DND-41 (cell line): ENCODE data around the gene PLA2G4E.
A peak's percentile ranks its signal among the peaks of the same experiment; 100 is the strongest.

ENCODE experiments used
- ATAC-seq: fragments of 200-7000 bp; cut with Tn5 transposase; 3 replicates; pipeline ENCODE4 v1.9.1; 2021; ENCODE audit warnings: low read depth; ENCODE audit not compliant: insufficient read depth
- DNase-seq: peaks from one replicate; pipeline ENCODE4 v3.0.0-alpha.2; 2020
- H2AFZ ChIP-seq: 2 replicates; pipeline ENCODE4 v1.6.0; 2012; ENCODE audit warnings: low read depth, low read length
- H3K27ac ChIP-seq: 2 replicates; pipeline ENCODE4 v1.5.1; 2012; ENCODE audit warnings: low read length, inconsistent platforms
- H3K27me3 ChIP-seq: fragments of 200-600 bp; sonication (generic); 2 replicates; pipeline ENCODE4 v1.6.0; 2012; ENCODE audit warnings: low read length, mild to moderate bottlenecking, inconsistent platforms; ENCODE audit not compliant: insufficient read depth, poor library complexity
- H3K36me3 ChIP-seq: 2 replicates; pipeline ENCODE4 v1.5.1; 2012; ENCODE audit warnings: low read length, inconsistent platforms; ENCODE audit not compliant: insufficient read depth
- H3K4me1 ChIP-seq: 2 replicates; pipeline ENCODE4 v1.5.1; 2012; ENCODE audit warnings: mild to moderate bottlenecking, low read length; ENCODE audit not compliant: insufficient read depth
- H3K4me2 ChIP-seq: 2 replicates; pipeline ENCODE4 v1.6.0; 2012; ENCODE audit warnings: mild to moderate bottlenecking, moderate library complexity, low read length, inconsistent platforms; ENCODE audit not compliant: insufficient read depth
- H3K4me3 ChIP-seq, 2 experiments: fragments of 200-600 bp in 1 of 2; shearing (Covaris generic) in 1 of 2; 2 replicates each; pipeline ENCODE4 v1.5.1; 2012 to 2016; ENCODE audit warnings: inconsistent platforms in 2 of 2, low read length in 2 of 2, mild to moderate bottlenecking in 2 of 2, low read depth in 1 of 2, moderate library complexity in 1 of 2
- H3K79me2 ChIP-seq: 2 replicates; pipeline ENCODE4 v1.6.0; 2012; ENCODE audit warnings: low read length, inconsistent platforms; ENCODE audit not compliant: insufficient read depth
- H3K9ac ChIP-seq: 2 replicates; pipeline ENCODE4 v1.6.0; 2012; ENCODE audit warnings: low read depth, mild to moderate bottlenecking, inconsistent platforms, low read length, moderate library complexity
- H3K9me3 ChIP-seq: 2 replicates; pipeline ENCODE4 v1.5.1; 2012; ENCODE audit warnings: low read length, moderate library complexity, mild to moderate bottlenecking, inconsistent platforms; ENCODE audit not compliant: insufficient read depth, severe bottlenecking
- H4K20me1 ChIP-seq: 2 replicates; pipeline ENCODE4 v1.6.0; 2012; ENCODE audit warnings: low read length; ENCODE audit not compliant: insufficient read depth
- EZH2 ChIP-seq: IDR thresholded peaks from 3 replicates; pipeline ENCODE4 v1.6.1; 2012; ENCODE audit warnings: borderline replicate concordance, low read depth, mild to moderate bottlenecking, moderate library complexity, low read length, inconsistent platforms; ENCODE audit not compliant: severe bottlenecking
- TF ChIP-seq, protein P1 (sequence below): IDR thresholded peaks from 2 replicates; pipeline ENCODE4 v1.5.1; 2012; ENCODE audit warnings: borderline replicate concordance, low read length, moderate library complexity, mild to moderate bottlenecking; ENCODE audit not compliant: poor library complexity, severe bottlenecking; ENCODE audit errors: extremely low read depth

PLA2G4E gene

DNA sequence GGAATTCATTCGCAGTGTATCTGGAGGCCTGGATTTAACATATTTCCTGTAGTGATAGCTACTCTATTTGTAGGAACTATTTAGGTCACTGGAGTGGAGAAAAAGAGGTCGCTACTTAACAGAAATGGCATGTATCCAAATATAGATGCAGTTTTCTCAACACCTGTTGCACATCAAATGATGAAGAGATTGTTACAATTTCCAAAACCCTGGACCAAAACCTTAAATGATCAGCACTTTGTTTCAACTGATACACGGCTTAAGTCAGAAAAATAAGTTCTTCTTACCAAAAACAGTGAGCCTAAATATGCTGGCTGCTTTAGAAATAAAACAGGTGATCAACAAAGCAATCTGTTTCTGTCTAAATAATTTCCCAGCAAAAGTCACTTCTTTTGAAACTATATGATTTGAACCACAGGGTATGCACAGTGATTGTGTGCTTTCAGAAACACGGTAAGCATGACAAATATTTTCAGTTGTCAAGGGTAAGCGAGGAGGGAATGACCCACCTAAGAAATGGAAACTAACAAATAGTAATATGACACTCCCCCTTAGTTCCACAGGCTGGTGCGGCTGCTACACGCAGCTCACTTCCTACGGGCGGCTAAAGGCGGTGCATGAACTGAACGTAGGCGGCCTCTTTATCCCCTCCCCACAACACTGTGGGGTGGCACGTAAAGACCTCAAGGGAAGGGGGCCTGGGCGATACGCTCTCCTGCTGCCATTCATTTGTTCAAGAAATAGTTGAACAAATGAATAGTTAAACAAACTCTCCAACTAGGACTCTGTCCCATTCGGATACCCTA, 49.5 kb downstream of the PLA2G4E start:
- peak overlapping the region; percentile 83 for H3K4me2 ChIP-seq
- peak overlapping the region; percentile 33; the same call in 1 of the 2 replicates for H3K9ac ChIP-seq
- H3K27me3 ChIP-seq: peaks cover 27% of the 10 kb centered on the region
- peak; percentile 64 for ATAC-seq
- H3K9me3 ChIP-seq: no peaks in the 10 kb centered on the region
- peak overlapping the region; percentile 24; the same call in 1 of the 2 replicates for H2AFZ ChIP-seq
- no peaks in the 10 kb centered on the region for H3K79me2 ChIP-seq
- H3K27ac ChIP-seq: no peak overlapping the region
- H3K4me1 ChIP-seq: peaks cover 19% of the 10 kb centered on the region
- peak; percentile 42 for TF ChIP-seq EZH2
- TF ChIP-seq, protein P1, sequence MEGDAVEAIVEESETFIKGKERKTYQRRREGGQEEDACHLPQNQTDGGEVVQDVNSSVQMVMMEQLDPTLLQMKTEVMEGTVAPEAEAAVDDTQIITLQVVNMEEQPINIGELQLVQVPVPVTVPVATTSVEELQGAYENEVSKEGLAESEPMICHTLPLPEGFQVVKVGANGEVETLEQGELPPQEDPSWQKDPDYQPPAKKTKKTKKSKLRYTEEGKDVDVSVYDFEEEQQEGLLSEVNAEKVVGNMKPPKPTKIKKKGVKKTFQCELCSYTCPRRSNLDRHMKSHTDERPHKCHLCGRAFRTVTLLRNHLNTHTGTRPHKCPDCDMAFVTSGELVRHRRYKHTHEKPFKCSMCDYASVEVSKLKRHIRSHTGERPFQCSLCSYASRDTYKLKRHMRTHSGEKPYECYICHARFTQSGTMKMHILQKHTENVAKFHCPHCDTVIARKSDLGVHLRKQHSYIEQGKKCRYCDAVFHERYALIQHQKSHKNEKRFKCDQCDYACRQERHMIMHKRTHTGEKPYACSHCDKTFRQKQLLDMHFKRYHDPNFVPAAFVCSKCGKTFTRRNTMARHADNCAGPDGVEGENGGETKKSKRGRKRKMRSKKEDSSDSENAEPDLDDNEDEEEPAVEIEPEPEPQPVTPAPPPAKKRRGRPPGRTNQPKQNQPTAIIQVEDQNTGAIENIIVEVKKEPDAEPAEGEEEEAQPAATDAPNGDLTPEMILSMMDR: no peak
- H4K20me1 ChIP-seq: no peaks in the 10 kb centered on the region
- peak; percentile 55 for DNase-seq
- H3K36me3 ChIP-seq: no peaks in the 10 kb centered on the region
- peak overlapping the region; percentile 15 to 59; a peak in 3 of 4 replicates for H3K4me3 ChIP-seq

DNA sequence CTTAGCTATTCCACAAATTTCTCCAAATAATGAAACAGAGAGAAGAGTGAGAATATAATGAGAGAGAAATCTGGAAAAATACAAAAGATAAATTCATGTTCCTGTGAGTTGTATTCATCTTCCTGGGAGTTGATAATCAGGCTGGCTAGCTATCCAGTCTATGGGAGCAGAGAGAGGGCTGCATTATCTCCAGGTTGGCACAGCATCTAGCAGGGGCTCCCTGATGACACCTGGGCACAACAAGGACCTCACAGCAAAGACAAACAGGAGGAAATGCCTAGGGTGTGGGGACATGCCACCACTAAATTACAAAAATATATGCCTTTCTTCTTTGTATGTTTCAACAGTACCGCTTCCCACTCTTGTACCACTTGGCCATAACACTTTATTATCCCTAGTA, 50.4 kb downstream of the PLA2G4E start:
- no peaks in the 10 kb centered on the region for H3K79me2 ChIP-seq

DNA sequence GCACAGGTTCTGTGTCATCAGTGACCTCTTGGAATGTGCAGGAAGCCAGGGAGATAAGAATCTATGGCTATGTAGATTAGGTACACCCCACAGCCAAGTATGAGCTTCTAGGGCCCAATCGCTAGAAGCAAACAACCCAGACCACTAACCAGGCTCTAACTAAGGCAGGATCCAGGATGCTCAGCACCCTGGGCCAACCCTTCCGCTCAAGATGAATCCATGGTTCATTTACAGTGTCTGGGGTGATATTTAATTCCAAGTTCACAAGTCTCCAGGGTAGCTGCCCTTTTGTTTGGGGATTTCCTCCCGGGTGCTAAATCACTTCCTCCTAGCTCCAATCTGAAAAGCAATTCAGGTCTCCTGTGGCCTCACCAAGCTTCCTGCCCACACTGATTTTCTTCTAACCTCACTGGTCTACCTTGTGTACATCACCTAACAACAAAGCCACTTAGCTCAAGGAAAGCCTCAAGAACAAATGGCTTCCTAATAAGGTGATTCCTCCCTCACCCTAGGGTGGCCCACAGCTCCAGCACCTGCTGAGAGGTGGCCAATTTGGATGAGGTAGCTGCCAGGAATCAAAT, 50.9 kb downstream of the PLA2G4E start:
- TF ChIP-seq, protein P1: no peak
- TF ChIP-seq EZH2: no peak
- Histone ChIP-seq H3K4me2 (no peak overlapping the region), H3K9me3 (no peaks in the 10 kb centered on the region), H3K9ac (no peak overlapping the region), H4K20me1 (no peaks in the 10 kb centered on the region), H3K36me3 (no peaks in the 10 kb centered on the region), H3K4me3 (no peak overlapping the region), H3K79me2 (no peaks in the 10 kb centered on the region), H2AFZ (no peak overlapping the region), H3K27ac (no peak overlapping the region), H3K27me3 (peaks cover 27% of the 10 kb centered on the region), H3K4me1 (peaks cover 19% of the 10 kb centered on the region)
- DNase-seq: no peak
- ATAC-seq: no peak

More for the DNA sequence above, 50.4 kb downstream of the PLA2G4E start:
- no peak overlapping the region for H3K27ac ChIP-seq
- H3K4me1 ChIP-seq: peaks cover 19% of the 10 kb centered on the region
- no peak overlapping the region for H3K4me2 ChIP-seq
- TF ChIP-seq, protein P1: no peak
- TF ChIP-seq EZH2: no peak
- H3K27me3 ChIP-seq: peaks cover 27% of the 10 kb centered on the region
- H3K9ac ChIP-seq: no peak overlapping the region
- no peaks in the 10 kb centered on the region for H4K20me1 ChIP-seq
- no peak for ATAC-seq
- no peaks in the 10 kb centered on the region for H3K36me3 ChIP-seq
- no peak overlapping the region for H3K4me3 ChIP-seq
- DNase-seq: no peak
- no peaks in the 10 kb centered on the region for H3K9me3 ChIP-seq
- no peak overlapping the region for H2AFZ ChIP-seq
